COR-L47 (cell line): ENCODE results near the gene UHRF1.

ENCODE experiments used
- DNase-seq: peaks from one replicate; lab custom pipeline; 2025; lab: John Stamatoyannopoulos, UW

Gene UHRF1

GRCh38 chr19:4990306-4990705, 81.0 kb downstream of the UHRF1 start:
- no peak for DNase-seq

- no peak for DNase-seq
Measured at GRCh38 chr19:4991538-4991937, 82.2 kb downstream of the UHRF1 start.

GRCh38 chr19:4991996-4992698, 82.8 kb downstream of the UHRF1 start:
- DNase-seq, result no peak

- DNase-seq, result no peak
Measured at GRCh38 chr19:4993683-4994082, 84.4 kb downstream of the UHRF1 start.

- DNase-seq, result no peak
Measured at GRCh38 chr19:4996701-4997100, 87.4 kb downstream of the UHRF1 start.

GRCh38 chr19:4997297-4997696, 88.0 kb downstream of the UHRF1 start:
- no peak for DNase-seq

GRCh38 chr19:5000120-5000611, 90.9 kb downstream of the UHRF1 start:
- no peak for DNase-seq

GRCh38 chr19:5001615-5002014, 92.3 kb downstream of the UHRF1 start:
- no peak for DNase-seq

GRCh38 chr19:5002143-5002542, 92.8 kb downstream of the UHRF1 start:
- DNase-seq, result no peak

GRCh38 chr19:5003781-5004180, 94.5 kb downstream of the UHRF1 start:
- no peak for DNase-seq

GRCh38 chr19:5005096-5005495, 95.8 kb downstream of the UHRF1 start:
- no peak for DNase-seq

GRCh38 chr19:5006201-5006600, 96.9 kb downstream of the UHRF1 start:
- no peak for DNase-seq

- DNase-seq, result no peak
Measured at GRCh38 chr19:5006821-5007220, 97.5 kb downstream of the UHRF1 start.
